Activated CD8-positive, alpha-beta memory T cell treated with anti-CD3 and anti-CD28 coated beads, Interleukin-2, amount 50 U/mL, for 24 hours (primary cell): Measurements from ENCODE around the gene LPCAT1.
"Not testable (repeated sequence)": the region's sequence is repeated elsewhere in the genome, so short reads cannot be mapped to it uniquely, and the experiment has no call there.

Experiments used
- DNase-seq: peaks from one replicate; pipeline ENCODE4 v3.0.0-alpha.2; 2020; ENCODE audit errors: extremely low read depth

Gene LPCAT1

GRCh38 chr5:1480217-1480616 lies 43.5 kb downstream of the LPCAT1 start:
- no peak for DNase-seq

GRCh38 chr5:1479581-1480188 lies 44.1 kb downstream of the LPCAT1 start:
- DNase-seq = no peak

- no peak for DNase-seq
Observed at GRCh38 chr5:1479066-1479465, 44.7 kb downstream of the LPCAT1 start.

- DNase-seq = no peak
Observed at GRCh38 chr5:1478271-1479035, 45.3 kb downstream of the LPCAT1 start.

- DNase-seq = no peak
Observed at GRCh38 chr5:1477341-1477740, 46.4 kb downstream of the LPCAT1 start.

- DNase-seq = no peak
Observed at GRCh38 chr5:1476967-1477310, 46.8 kb downstream of the LPCAT1 start.

GRCh38 chr5:1476181-1476966 lies 47.4 kb downstream of the LPCAT1 start:
- DNase-seq = no peak

- not testable (repeated sequence) for DNase-seq
Observed at GRCh38 chr5:1475544-1475900, 48.2 kb downstream of the LPCAT1 start.

GRCh38 chr5:1474866-1475543 lies 48.8 kb downstream of the LPCAT1 start:
- DNase-seq = no peak

- DNase-seq = no peak
Observed at GRCh38 chr5:1474183-1474839, 49.4 kb downstream of the LPCAT1 start.

- no peak for DNase-seq
Observed at GRCh38 chr5:1473746-1474145, 50.0 kb downstream of the LPCAT1 start.

- DNase-seq = no peak
Observed at GRCh38 chr5:1472964-1473628, 50.7 kb downstream of the LPCAT1 start.

- no peak for DNase-seq
Observed at GRCh38 chr5:1471997-1472963, 51.5 kb downstream of the LPCAT1 start.

GRCh38 chr5:1471240-1471853 lies 52.4 kb downstream of the LPCAT1 start:
- DNase-seq = no peak

GRCh38 chr5:1470762-1471211 lies 53.0 kb downstream of the LPCAT1 start:
- DNase-seq = no peak

GRCh38 chr5:1468629-1469527 lies 54.9 kb downstream of the LPCAT1 start:
- no peak for DNase-seq

GRCh38 chr5:1468247-1468612 lies 55.5 kb downstream of the LPCAT1 start:
- DNase-seq = no peak
